Measurements from ENCODE around the gene PMCH. TPM values are rescaled to one million over a fixed set of nuclear protein-coding genes. Genes with fewer than 3 reads are reported as not detected.
"Not testable (repeated sequence)": the region's sequence is repeated elsewhere in the genome, so short reads cannot be mapped to it uniquely, and the experiment has no call there.

Gene PMCH
- total RNA-seq = not detected
- long read RNA-seq = 0 reads

- ATAC-seq (ENCODE audit: poor library complexity) (no peak), DNase-seq (no peak)
- intact Hi-C loops (cut with DNase I) = no loop called here
Measured at GRCh38 chr12:102197789-102198188, at the start of gene PMCH. Gene PMCH (minus strand): TSS chr12:102197833. CDS start chr12:102197770, 63 bp downstream.

GRCh38 chr12:102240859-102241258 is 43.2 kb upstream of the PMCH start:
- ATAC-seq (ENCODE audit: poor library complexity); intact Hi-C loops (cut with DNase I); DNase-seq: not testable (repeated sequence)

- intact Hi-C loops (cut with DNase I) = no loop called here
- ATAC-seq (ENCODE audit: poor library complexity) (no peak), DNase-seq (no peak)
Measured at GRCh38 chr12:102234599-102234998, 37.0 kb upstream of the PMCH start.

GRCh38 chr12:102232446-102232845 is 34.8 kb upstream of the PMCH start:
- ATAC-seq (ENCODE audit: poor library complexity) (peak; percentile 68), DNase-seq (no peak)
- intact Hi-C loops (cut with DNase I) = no loop called here

GRCh38 chr12:102232036-102232435 is 34.4 kb upstream of the PMCH start:
- DNase-seq = no peak
- no peak for ATAC-seq (ENCODE audit: poor library complexity)

GRCh38 chr12:102227954-102228353 is 30.3 kb upstream of the PMCH start:
- intact Hi-C loops (cut with DNase I) = no loop called here
- ATAC-seq (ENCODE audit: poor library complexity) = no peak
- no peak for DNase-seq

More at GRCh38 chr12:102232036-102232435, 34.4 kb upstream of the PMCH start:
- intact Hi-C loops (cut with DNase I) = no loop called here

GRCh38 chr12:102220736-102221135 is 23.1 kb upstream of the PMCH start:
- ATAC-seq (ENCODE audit: poor library complexity) = no peak
- DNase-seq = no peak
- intact Hi-C loops (cut with DNase I) = no loop called here

GRCh38 chr12:102215992-102216691 is 18.5 kb upstream of the PMCH start:
- intact Hi-C loops (cut with DNase I) = no loop called here
- ATAC-seq (ENCODE audit: poor library complexity) (no peak), DNase-seq (no peak)

GRCh38 chr12:102204025-102204424 is 6.4 kb upstream of the PMCH start:
- intact Hi-C loops (cut with DNase I) = no loop called here
- DNase-seq (no peak), ATAC-seq (ENCODE audit: poor library complexity) (no peak)

- no peak for DNase-seq
- ATAC-seq (ENCODE audit: poor library complexity) = no peak
- intact Hi-C loops (cut with DNase I) = no loop called here
Measured at GRCh38 chr12:102202556-102202955, 4.9 kb upstream of the PMCH start.

GRCh38 chr12:102201436-102202061 is 3.9 kb upstream of the PMCH start:
- no peak for ATAC-seq (ENCODE audit: poor library complexity)

GRCh38 chr12:102195826-102196225 is 1.8 kb downstream of the PMCH start:
- ATAC-seq (ENCODE audit: poor library complexity) (no peak), DNase-seq (no peak)
- intact Hi-C loops (cut with DNase I) = no loop called here

More at GRCh38 chr12:102201436-102202061, 3.9 kb upstream of the PMCH start:
- intact Hi-C loops (cut with DNase I) = no loop called here
- no peak for DNase-seq

- no peak for DNase-seq
- intact Hi-C loops (cut with DNase I) = no loop called here
- no peak for ATAC-seq (ENCODE audit: poor library complexity)
Measured at GRCh38 chr12:102182635-102183034, 15.0 kb downstream of the PMCH start.

GRCh38 chr12:102174761-102175160 is 22.9 kb downstream of the PMCH start:
- intact Hi-C loops (cut with DNase I) = no loop called here
- ATAC-seq (ENCODE audit: poor library complexity) (no peak), DNase-seq (no peak)

- intact Hi-C loops (cut with DNase I) = no loop called here
- ATAC-seq (ENCODE audit: poor library complexity) (no peak), DNase-seq (no peak)
Measured at GRCh38 chr12:102174117-102174516, 23.5 kb downstream of the PMCH start.

GRCh38 chr12:102172436-102172835 is 25.2 kb downstream of the PMCH start:
- intact Hi-C loops (cut with DNase I) = no loop called here
- ATAC-seq (ENCODE audit: poor library complexity) = peak; percentile 45
- no peak for DNase-seq

GRCh38 chr12:102171951-102172350 is 25.7 kb downstream of the PMCH start:
- DNase-seq (no peak), ATAC-seq (ENCODE audit: poor library complexity) (no peak)
- intact Hi-C loops (cut with DNase I) = loop anchor here (2.0 kb wide), 1 partner anchor 315 kb away; no protein-coding TSS in a partner anchor

- ATAC-seq (ENCODE audit: poor library complexity) (peak; percentile 52), DNase-seq (no peak)
- intact Hi-C loops (cut with DNase I) = loop anchor here (2.0 kb wide), 1 partner anchor 317 kb away; no protein-coding TSS in a partner anchor
Measured at GRCh38 chr12:102169922-102170621, 27.6 kb downstream of the PMCH start.

- DNase-seq (no peak), ATAC-seq (ENCODE audit: poor library complexity) (no peak)
- intact Hi-C loops (cut with DNase I) = no loop called here
Measured at GRCh38 chr12:102167821-102168604, 29.6 kb downstream of the PMCH start.
